GM12892 (cell line): Measurements from ENCODE around the gene CHAD.

Source experiments
- POLR2A ChIP-seq: IDR thresholded peaks from 2 replicates; pipeline ENCODE4 v1.6.1; 2011; ENCODE audit warnings: low read depth, low read length, control low read depth
- TAF1 ChIP-seq: IDR thresholded peaks from 2 replicates; pipeline ENCODE4 v1.6.1; 2011; ENCODE audit warnings: low read depth, mild to moderate bottlenecking, control low read depth, low read length, borderline replicate concordance

- TF ChIP-seq TAF1: no peak
- no peak for TF ChIP-seq POLR2A
Observed at GRCh38 chr17:50448643-50449042, 20.0 kb downstream of the CHAD start.
